Measurements from ENCODE around the gene DCLRE1A.

DNA sequence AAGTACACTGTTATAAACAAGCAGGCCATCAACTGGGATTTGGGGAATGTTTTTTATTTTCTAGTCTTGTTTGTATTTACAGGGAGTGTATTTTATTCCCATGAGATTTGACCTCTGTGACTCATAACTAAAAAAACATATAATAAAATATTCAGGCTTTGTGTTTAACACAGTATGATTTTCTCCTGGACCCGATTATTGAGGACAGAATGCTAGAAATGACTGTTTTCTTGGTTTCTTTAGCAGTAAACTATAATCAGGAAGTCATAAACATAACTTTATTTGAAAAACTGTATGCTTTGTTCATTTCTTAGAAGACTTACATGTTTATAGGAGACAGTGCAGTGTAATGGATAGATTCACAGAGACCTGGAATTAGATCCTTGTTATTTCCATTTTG, 2.7 kb upstream of the DCLRE1A start:
- TF ChIP-seq, protein P1, sequence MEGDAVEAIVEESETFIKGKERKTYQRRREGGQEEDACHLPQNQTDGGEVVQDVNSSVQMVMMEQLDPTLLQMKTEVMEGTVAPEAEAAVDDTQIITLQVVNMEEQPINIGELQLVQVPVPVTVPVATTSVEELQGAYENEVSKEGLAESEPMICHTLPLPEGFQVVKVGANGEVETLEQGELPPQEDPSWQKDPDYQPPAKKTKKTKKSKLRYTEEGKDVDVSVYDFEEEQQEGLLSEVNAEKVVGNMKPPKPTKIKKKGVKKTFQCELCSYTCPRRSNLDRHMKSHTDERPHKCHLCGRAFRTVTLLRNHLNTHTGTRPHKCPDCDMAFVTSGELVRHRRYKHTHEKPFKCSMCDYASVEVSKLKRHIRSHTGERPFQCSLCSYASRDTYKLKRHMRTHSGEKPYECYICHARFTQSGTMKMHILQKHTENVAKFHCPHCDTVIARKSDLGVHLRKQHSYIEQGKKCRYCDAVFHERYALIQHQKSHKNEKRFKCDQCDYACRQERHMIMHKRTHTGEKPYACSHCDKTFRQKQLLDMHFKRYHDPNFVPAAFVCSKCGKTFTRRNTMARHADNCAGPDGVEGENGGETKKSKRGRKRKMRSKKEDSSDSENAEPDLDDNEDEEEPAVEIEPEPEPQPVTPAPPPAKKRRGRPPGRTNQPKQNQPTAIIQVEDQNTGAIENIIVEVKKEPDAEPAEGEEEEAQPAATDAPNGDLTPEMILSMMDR (IDR thresholded peaks at IDR 0.05), result no peak
- TF ChIP-seq POLR2A (IDR thresholded peaks at IDR 0.05) (no peak), POLR2AphosphoS5 (IDR thresholded peaks at IDR 0.05) (no peak), EP300 (IDR thresholded peaks at IDR 0.05; ENCODE audit: low read depth) (no peak)
